Endothelial cell (in vitro differentiated cells): ENCODE measurements around the gene C1orf94. TPM values are rescaled to one million over a fixed set of nuclear protein-coding genes. Genes with fewer than 3 reads are reported as not detected.

Source experiments
- DNase-seq: peaks from one replicate; pipeline ENCODE4 v3.0.0; 2021; ENCODE audit warnings: low spot score
- H3K27ac Mint-ChIP-seq: one replicate; pipeline ENCODE4 v1.8.0; 2021; ENCODE audit warnings: mixed read lengths, inconsistent platforms; ENCODE audit not compliant: unreplicated experiment
- H3K27me3 Mint-ChIP-seq: one replicate; pipeline ENCODE4 v1.8.0; 2021; ENCODE audit warnings: mild to moderate bottlenecking, moderate library complexity, mixed read lengths, inconsistent platforms; ENCODE audit not compliant: unreplicated experiment
- H3K36me3 Mint-ChIP-seq: one replicate; pipeline ENCODE4 v1.8.0; 2021; ENCODE audit warnings: mild to moderate bottlenecking, low read depth, mixed read lengths, inconsistent platforms; ENCODE audit not compliant: unreplicated experiment
- H3K4me1 Mint-ChIP-seq: one replicate; pipeline ENCODE4 v1.8.0; 2021; ENCODE audit warnings: mild to moderate bottlenecking, mixed read lengths, inconsistent platforms; ENCODE audit not compliant: unreplicated experiment
- H3K4me3 Mint-ChIP-seq: one replicate; pipeline ENCODE4 v1.8.0; 2021; ENCODE audit warnings: mild to moderate bottlenecking, mixed read lengths, inconsistent platforms; ENCODE audit not compliant: unreplicated experiment
- H3K9me3 Mint-ChIP-seq: one replicate; pipeline ENCODE4 v1.8.0; 2021; ENCODE audit warnings: mixed read lengths, inconsistent platforms; ENCODE audit not compliant: unreplicated experiment
- CTCF ChIP-seq: fragments of 200-600 bp; sonication (generic); IDR thresholded peaks from one replicate; pipeline ENCODE4 v1.5.0; 2021; ENCODE audit warnings: antibody characterized with exemption; ENCODE audit not compliant: unreplicated experiment
- total RNA-seq: library from RNA; stranded (reverse); fragmentation: NEBNext Ultra II Directional; extraction: Animal tissue kit (Norgen Biotek cat#: 25700); gene quantifications from one replicate; pipeline ENCODE4 v1.2.1, GENCODE V29; 2021; ENCODE audit not compliant: unreplicated experiment

C1orf94 gene
- total RNA-seq, 1 donor from 2014 or later: not detected

GRCh38 chr1:34188418-34188817 lies 11.7 kb downstream of the C1orf94 start:
- Mint-ChIP-seq H3K4me1 (peaks cover 6% of the 10 kb centered on the region), H3K36me3 (no peaks in the 10 kb centered on the region), H3K4me3 (no peak overlapping the region), H3K9me3 (peaks cover 8% of the 10 kb centered on the region), H3K27ac (no peak overlapping the region), H3K27me3 (peaks cover 3% of the 10 kb centered on the region)
- no peak for TF ChIP-seq CTCF
- no peak for DNase-seq

- no peaks in the 10 kb centered on the region for H3K36me3 Mint-ChIP-seq
- peaks cover 8% of the 10 kb centered on the region for H3K9me3 Mint-ChIP-seq
- no peak for DNase-seq
- TF ChIP-seq CTCF: no peak
- no peak overlapping the region for H3K4me3 Mint-ChIP-seq
- H3K27ac Mint-ChIP-seq: no peak overlapping the region
- no peaks in the 10 kb centered on the region for H3K27me3 Mint-ChIP-seq
- peaks cover 6% of the 10 kb centered on the region for H3K4me1 Mint-ChIP-seq
Observed at GRCh38 chr1:34188985-34189384, 12.3 kb downstream of the C1orf94 start.

- no peak for TF ChIP-seq CTCF
- no peak for DNase-seq
- Mint-ChIP-seq H3K4me1 (peaks cover 6% of the 10 kb centered on the region), H3K9me3 (peaks cover 8% of the 10 kb centered on the region), H3K27me3 (peaks cover 2% of the 10 kb centered on the region), H3K4me3 (no peak overlapping the region), H3K27ac (no peak overlapping the region), H3K36me3 (no peaks in the 10 kb centered on the region)
Observed at GRCh38 chr1:34190692-34191091, 14.0 kb downstream of the C1orf94 start.

GRCh38 chr1:34192621-34193020 lies 15.9 kb downstream of the C1orf94 start:
- peaks cover 8% of the 10 kb centered on the region for H3K9me3 Mint-ChIP-seq
- no peak for DNase-seq
- H3K4me3 Mint-ChIP-seq: no peak overlapping the region
- no peak for TF ChIP-seq CTCF
- H3K36me3 Mint-ChIP-seq: no peaks in the 10 kb centered on the region
- no peak overlapping the region for H3K27ac Mint-ChIP-seq
- H3K4me1 Mint-ChIP-seq: peaks cover 6% of the 10 kb centered on the region
- H3K27me3 Mint-ChIP-seq: peaks cover 2% of the 10 kb centered on the region

GRCh38 chr1:34199927-34200326 lies 23.2 kb downstream of the C1orf94 start:
- Mint-ChIP-seq H3K4me1 (no peaks in the 10 kb centered on the region), H3K27me3 (peaks cover 6% of the 10 kb centered on the region), H3K9me3 (no peaks in the 10 kb centered on the region), H3K4me3 (no peak overlapping the region), H3K27ac (no peak overlapping the region), H3K36me3 (no peaks in the 10 kb centered on the region)
- DNase-seq: no peak
- no peak for TF ChIP-seq CTCF
